IMR-90 (cell line): ENCODE data around the gene TRAF6. TPM values are rescaled to one million over a fixed set of nuclear protein-coding genes. Genes with fewer than 3 reads are reported as not detected.

Experiments
- ATAC-seq: fragments of 200-7000 bp; cut with Tn5 transposase; 2 replicates; pipeline ENCODE4 v1.9.1; 2020; ENCODE audit warnings: low read depth, mild to moderate bottlenecking, moderate library complexity
- BruUV-seq: library from RNA; stranded (reverse); fragments of 400-500 nt; replicated peaks from 2 replicates; lab custom pipeline; 2021; lab: Mats Ljungman, UMichigan
- CTCF ChIA-PET: fragments of 300-600 bp; formaldehyde crosslinking; extraction: SDS; loops from one replicate; lab custom pipeline; 2021; ENCODE audit warnings: antibody characterized with exemption; lab: Yijun Ruan, JAX
- POLR2A ChIA-PET: fragments of 300-600 bp; sonication (Branson Sonifier 250); formaldehyde crosslinking; loops from one replicate; lab custom pipeline; 2022; ENCODE audit warnings: antibody characterized with exemption; ENCODE audit not compliant: unreplicated experiment; lab: Charles Lee
- DNase-seq: peaks from one replicate; pipeline ENCODE4 v3.0.0; 2013
- H2AFZ ChIP-seq: replicated peaks from 2 replicates; pipeline ENCODE3; 2013; ENCODE audit warnings: low read length, mild to moderate bottlenecking; ENCODE audit not compliant: poor library complexity
- H2AK5ac ChIP-seq: 2 replicates; pipeline ENCODE4 v1.6.1; 2013; ENCODE audit warnings: low read depth, low read length, inconsistent platforms
- H2AK9ac ChIP-seq: replicated peaks from 2 replicates; pipeline ENCODE3; 2013; ENCODE audit warnings: mild to moderate bottlenecking, low read depth, low read length, moderate library complexity; ENCODE audit not compliant: poor library complexity
- H2BK120ac ChIP-seq: 2 replicates; pipeline ENCODE4 v1.6.1; 2013; ENCODE audit warnings: low read depth, low read length, inconsistent platforms
- H2BK15ac ChIP-seq: 3 replicates; pipeline ENCODE4 v1.6.1; 2013; ENCODE audit warnings: low read depth, low read length, inconsistent platforms
- H2BK20ac ChIP-seq: 2 replicates; pipeline ENCODE4 v1.6.1; 2013; ENCODE audit warnings: low read depth, mild to moderate bottlenecking, inconsistent platforms, low read length, moderate library complexity
- H2BK5ac ChIP-seq: 2 replicates; pipeline ENCODE4 v1.6.1; 2013; ENCODE audit warnings: mild to moderate bottlenecking, low read depth, low read length, inconsistent platforms; ENCODE audit not compliant: poor library complexity, severe bottlenecking
- H3K14ac ChIP-seq: replicated peaks from 2 replicates; pipeline ENCODE4 v1.6.1; 2013; ENCODE audit warnings: low read depth, low read length, inconsistent platforms
- H3K18ac ChIP-seq: 2 replicates; pipeline ENCODE4 v1.6.1; 2013; ENCODE audit warnings: low read depth, low read length, control low read depth
- H3K23ac ChIP-seq: 2 replicates; pipeline ENCODE4 v1.6.1; 2013; ENCODE audit warnings: low read depth, low read length, inconsistent platforms
- H3K27ac ChIP-seq: 2 replicates; pipeline ENCODE4 v1.5.1; 2013; ENCODE audit warnings: mild to moderate bottlenecking, control low read depth, low read length; ENCODE audit not compliant: insufficient read depth
- H3K27me3 ChIP-seq: 2 replicates; pipeline ENCODE4 v1.6.1; 2013; ENCODE audit warnings: low read length; ENCODE audit not compliant: control insufficient read depth, insufficient read depth
- H3K36me3 ChIP-seq: 2 replicates; pipeline ENCODE4 v1.6.1; 2013; ENCODE audit warnings: low read length, mixed read lengths; ENCODE audit not compliant: control insufficient read depth, insufficient read depth
- H3K4ac ChIP-seq: 2 replicates; pipeline ENCODE4 v1.6.1; 2013; ENCODE audit warnings: low read depth, low read length, inconsistent platforms
- H3K4me1 ChIP-seq: 2 replicates; pipeline ENCODE4 v1.6.1; 2013; ENCODE audit warnings: low read length, mixed read lengths; ENCODE audit not compliant: control insufficient read depth, insufficient read depth
- H3K4me2 ChIP-seq: 2 replicates; pipeline ENCODE4 v1.6.1; 2013; ENCODE audit warnings: low read depth, mild to moderate bottlenecking, control low read depth, low read length, moderate library complexity
- H3K4me3 ChIP-seq: 2 replicates; pipeline ENCODE4 v1.5.1; 2013; ENCODE audit warnings: low read depth, mild to moderate bottlenecking, control low read depth, low read length, moderate library complexity; ENCODE audit not compliant: insufficient read depth
- H3K56ac ChIP-seq: 2 replicates; pipeline ENCODE4 v1.6.1; 2013; ENCODE audit warnings: low read length, inconsistent platforms; ENCODE audit not compliant: insufficient read depth; ENCODE audit errors: extremely low read depth
- H3K79me1 ChIP-seq, 2 experiments: 2 replicates each; pipeline ENCODE4 v1.6.1; 2013; ENCODE audit warnings: low read length in 2 of 2, inconsistent platforms in 1 of 2, low read depth in 1 of 2
- H3K9ac ChIP-seq: 2 replicates; pipeline ENCODE4 v1.6.1; 2013; ENCODE audit warnings: low read depth, low read length, control low read depth
- H3K9me1 ChIP-seq: 2 replicates; pipeline ENCODE4 v1.6.1; 2013; ENCODE audit warnings: low read length, inconsistent platforms; ENCODE audit not compliant: insufficient read depth
- H3K9me3 ChIP-seq: 2 replicates; pipeline ENCODE4 v1.6.1; 2013; ENCODE audit warnings: low read length; ENCODE audit not compliant: control insufficient read depth, insufficient read depth
- H4K20me1 ChIP-seq: 2 replicates; pipeline ENCODE4 v1.6.1; 2013; ENCODE audit warnings: low read length, inconsistent platforms; ENCODE audit not compliant: insufficient read depth
- H4K5ac ChIP-seq: 2 replicates; pipeline ENCODE4 v1.6.1; 2013; ENCODE audit warnings: mild to moderate bottlenecking, low read depth, low read length, control low read depth
- H4K8ac ChIP-seq, 2 experiments: 2 replicates each; pipeline ENCODE4 v1.6.1; 2013; ENCODE audit warnings: low read depth in 2 of 2, low read length in 2 of 2, control low read depth in 1 of 2, inconsistent platforms in 1 of 2
- H4K91ac ChIP-seq: 2 replicates; pipeline ENCODE4 v1.6.1; 2013; ENCODE audit warnings: low read depth, low read length, inconsistent platforms; ENCODE audit not compliant: insufficient read depth
- BHLHE40 ChIP-seq: fragments of 150-350 bp; IDR thresholded peaks from 2 replicates; pipeline ENCODE4 v1.6.1; 2016; ENCODE audit warnings: mild to moderate bottlenecking, low read depth, low read length
- CEBPB ChIP-seq: IDR thresholded peaks from 2 replicates; pipeline ENCODE4 v1.6.1; 2012; ENCODE audit warnings: low read depth, low read length, improper control_type of control experiment
- CHD1 ChIP-seq: IDR thresholded peaks from 2 replicates; pipeline ENCODE4 v1.6.1; 2012; ENCODE audit warnings: low read depth, low read length, improper control_type of control experiment
- FOS ChIP-seq: fragments of 150-350 bp; IDR thresholded peaks from 2 replicates; pipeline ENCODE4 v1.6.1; 2016; ENCODE audit warnings: low read depth, low read length
- MAFK ChIP-seq: IDR thresholded peaks from 2 replicates; pipeline ENCODE4 v1.6.1; 2012; ENCODE audit warnings: low read depth, low read length, improper control_type of control experiment
- MAZ ChIP-seq: IDR thresholded peaks from 2 replicates; pipeline ENCODE4 v1.6.1; 2012; ENCODE audit warnings: low read depth, mild to moderate bottlenecking, low read length, improper control_type of control experiment, moderate library complexity, borderline replicate concordance
- MXI1 ChIP-seq: IDR thresholded peaks from 2 replicates; pipeline ENCODE4 v1.6.1; 2012; ENCODE audit warnings: low read depth, mild to moderate bottlenecking, low read length, moderate library complexity, borderline replicate concordance
- NFE2L2 ChIP-seq: fragments of 150-350 bp; IDR thresholded peaks from 2 replicates; pipeline ENCODE4 v1.6.1; 2016; ENCODE audit warnings: low read depth, mild to moderate bottlenecking, low read length
- POLR2A ChIP-seq: IDR thresholded peaks from 2 replicates; pipeline ENCODE4 v1.6.1; 2012; ENCODE audit warnings: mild to moderate bottlenecking, low read depth, low read length
- RAD21 ChIP-seq: IDR thresholded peaks from 2 replicates; pipeline ENCODE4 v1.6.1; 2012; ENCODE audit warnings: low read length, improper control_type of control experiment
- RFX5 ChIP-seq: IDR thresholded peaks from 2 replicates; pipeline ENCODE4 v1.8.0; 2012; ENCODE audit warnings: low read depth, mild to moderate bottlenecking, low read length, moderate library complexity
- SMC3 ChIP-seq: fragments of 150-350 bp; IDR thresholded peaks from 2 replicates; pipeline ENCODE4 v1.6.1; 2016; ENCODE audit warnings: low read depth, mild to moderate bottlenecking, antibody characterized with exemption, low read length, moderate library complexity
- USF2 ChIP-seq: fragments of 150-350 bp; IDR thresholded peaks from 2 replicates; pipeline ENCODE4 v1.6.1; 2017; ENCODE audit warnings: mild to moderate bottlenecking, antibody characterized with exemption, low read length, low read depth
- WGBS, 2 experiments: methylation state at CpG; one replicate each; pipeline versions ENCODE4 v1.1.5 to v1.1.7; 2013; ENCODE audit warnings: missing lambda C conversion rate in 2 of 2; ENCODE audit not compliant: insufficient read length in 1 of 2; ENCODE audit errors: extremely low coverage in 2 of 2; 5-methylcytosine and 5-hydroxymethylcytosine counted together
- dilution Hi-C: fragments of 300-500 bp; cut with HindIII; formaldehyde crosslinking; loops from one replicate; pipeline ENCODE4 v1.14.3; 2018; ENCODE audit warnings: low sequenced_read_pairs; ENCODE audit not compliant: unreplicated experiment
- in situ Hi-C: fragments of 300-500 bp; cut with MboI; formaldehyde crosslinking; loops from 3 replicates; pipeline ENCODE4 v1.14.3; 2019; ENCODE audit warnings: low sequenced_read_pairs, inconsistent platforms, mixed read lengths
- intact Hi-C: fragments of 100-400 bp; cut with micrococcal nuclease; formaldehyde crosslinking; loops from 2 replicates; pipeline ENCODE4 v1.10.0; 2022
- polyA plus RNA-seq, 3 experiments: library from polyadenylated mRNA; depleted of rRNA; stranded (reverse); fragments of >200 nt; gene quantifications; 2 replicates each; pipeline ENCODE4 v1.2.3, GENCODE V29; 2012; ENCODE audit warnings: low replicate concordance in 1 of 3
- total RNA-seq: library from RNA; depleted of rRNA; stranded (reverse); fragments of >200 nt; gene quantifications from 2 replicates; pipeline ENCODE4 v1.2.3, GENCODE V29; 2012
- TF ChIP-seq, protein P1 (sequence below): conservative IDR thresholded peaks from 2 replicates; pipeline ENCODE4 v1.5.1; 2012; ENCODE audit warnings: mild to moderate bottlenecking, low read depth, low read length, improper control_type of control experiment
- TF ChIP-seq, protein P2 (sequence below): fragments of 150-350 bp; IDR thresholded peaks from 2 replicates; pipeline ENCODE4 v1.6.1; 2016; ENCODE audit warnings: low read depth, mild to moderate bottlenecking, low read length, moderate library complexity, borderline replicate concordance

TRAF6 gene
- total and polyA plus RNA-seq, 2 of the 4 experiments (the other 2 are of a cell fraction), result 6.0 to 17.6 TPM

GRCh38 chr11:36465449-36466163 lies 44.5 kb downstream of the TRAF6 start:
- H4K20me1 ChIP-seq, result no peaks in the 10 kb centered on the region
- ChIA-PET POLR2A (no interaction called here), CTCF (interaction anchor here (1.4 kb wide), 1 partner anchor 14 kb away, joined by 4 read pairs; no protein-coding TSS in a partner anchor)
- dilution Hi-C loops (no loop called here), intact Hi-C loops (no loop called here), in situ Hi-C loops (loop anchor here (25.0 kb wide), 1 partner anchor 853 kb away; the partner anchor contains the start of gene FJX1)
- no peak overlapping the region for H2AK9ac ChIP-seq
- no CpG with 5 or more reads among the region's 4 CpGs for WGBS, 2 experiments
- H2BK120ac ChIP-seq, result peak overlapping the region; percentile 43
- no peaks in the 10 kb centered on the region for H3K27me3 ChIP-seq
- H2BK5ac ChIP-seq, result no peak overlapping the region
- peak overlapping the region; percentile 22; the same call in 1 of the 2 replicates for H2BK20ac ChIP-seq
- H2AK5ac ChIP-seq, result peak overlapping the region; percentile 20; the same call in 1 of the 2 replicates
- no peaks in the 10 kb centered on the region for H3K9me3 ChIP-seq
- no TSS peak for BruUV-seq
- H3K9ac ChIP-seq, result no peak overlapping the region
- peak overlapping the region; percentile 51 for H3K4ac ChIP-seq
- no peak overlapping the region; the same call in 1 of the 2 replicates for H3K18ac ChIP-seq
- no peaks in the 10 kb centered on the region; a peak in 1 of 4 replicates for H3K79me1 ChIP-seq
- peaks cover 18% of the 10 kb centered on the region for H3K9me1 ChIP-seq
- no peaks in the 10 kb centered on the region for H3K36me3 ChIP-seq
- H4K8ac ChIP-seq, result 0 out of 4 replicates have a peak overlapping the region, but pooled peaks of 1 of the 2 experiments have one; percentile 14
- no peak overlapping the region for H3K27ac ChIP-seq
- DNase-seq, result peak; percentile 72
- no peak overlapping the region; the same call in 2 of the 3 replicates for H2BK15ac ChIP-seq
- no peak overlapping the region; the same call in 1 of the 2 replicates for H4K91ac ChIP-seq
- H4K5ac ChIP-seq, result no peak overlapping the region
- H3K23ac ChIP-seq, result no peak overlapping the region
- no peak overlapping the region for H3K4me2 ChIP-seq
- ATAC-seq, result peak; percentile 24; the same call in 1 of the 2 replicates
- H3K4me3 ChIP-seq, result no peak overlapping the region
- H3K4me1 ChIP-seq, result peaks cover 19% of the 10 kb centered on the region
- H2AFZ ChIP-seq, result no peak overlapping the region
- H3K56ac ChIP-seq, result no peak overlapping the region
- H3K14ac ChIP-seq, result no peak overlapping the region
- TF ChIP-seq RAD21 (no peak), BHLHE40 (no peak), NFE2L2 (no peak), MAZ (no peak), CEBPB (no peak), SMC3 (no peak), POLR2A (no peak), CHD1 (no peak), FOS (no peak), RFX5 (no peak), USF2 (no peak), MAFK (no peak), MXI1 (no peak)
- TF ChIP-seq, protein P1, sequence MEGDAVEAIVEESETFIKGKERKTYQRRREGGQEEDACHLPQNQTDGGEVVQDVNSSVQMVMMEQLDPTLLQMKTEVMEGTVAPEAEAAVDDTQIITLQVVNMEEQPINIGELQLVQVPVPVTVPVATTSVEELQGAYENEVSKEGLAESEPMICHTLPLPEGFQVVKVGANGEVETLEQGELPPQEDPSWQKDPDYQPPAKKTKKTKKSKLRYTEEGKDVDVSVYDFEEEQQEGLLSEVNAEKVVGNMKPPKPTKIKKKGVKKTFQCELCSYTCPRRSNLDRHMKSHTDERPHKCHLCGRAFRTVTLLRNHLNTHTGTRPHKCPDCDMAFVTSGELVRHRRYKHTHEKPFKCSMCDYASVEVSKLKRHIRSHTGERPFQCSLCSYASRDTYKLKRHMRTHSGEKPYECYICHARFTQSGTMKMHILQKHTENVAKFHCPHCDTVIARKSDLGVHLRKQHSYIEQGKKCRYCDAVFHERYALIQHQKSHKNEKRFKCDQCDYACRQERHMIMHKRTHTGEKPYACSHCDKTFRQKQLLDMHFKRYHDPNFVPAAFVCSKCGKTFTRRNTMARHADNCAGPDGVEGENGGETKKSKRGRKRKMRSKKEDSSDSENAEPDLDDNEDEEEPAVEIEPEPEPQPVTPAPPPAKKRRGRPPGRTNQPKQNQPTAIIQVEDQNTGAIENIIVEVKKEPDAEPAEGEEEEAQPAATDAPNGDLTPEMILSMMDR, result no peak
- TF ChIP-seq, protein P2, sequence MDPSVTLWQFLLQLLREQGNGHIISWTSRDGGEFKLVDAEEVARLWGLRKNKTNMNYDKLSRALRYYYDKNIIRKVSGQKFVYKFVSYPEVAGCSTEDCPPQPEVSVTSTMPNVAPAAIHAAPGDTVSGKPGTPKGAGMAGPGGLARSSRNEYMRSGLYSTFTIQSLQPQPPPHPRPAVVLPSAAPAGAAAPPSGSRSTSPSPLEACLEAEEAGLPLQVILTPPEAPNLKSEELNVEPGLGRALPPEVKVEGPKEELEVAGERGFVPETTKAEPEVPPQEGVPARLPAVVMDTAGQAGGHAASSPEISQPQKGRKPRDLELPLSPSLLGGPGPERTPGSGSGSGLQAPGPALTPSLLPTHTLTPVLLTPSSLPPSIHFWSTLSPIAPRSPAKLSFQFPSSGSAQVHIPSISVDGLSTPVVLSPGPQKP, result no peak
